Subcutaneous adipose tissue (tissue), 4 donors: Measurements from ENCODE around the gene CELSR1. TPM values are rescaled to one million over a fixed set of nuclear protein-coding genes. Genes with fewer than 3 reads are reported as not detected.

Experiments used
- CTCF ChIP-seq: fragments of 450-650 bp; IDR thresholded peaks from one replicate; pipeline ENCODE4 v1.5.1; 2016; ENCODE audit warnings: low read depth, mild to moderate bottlenecking, control low read depth, antibody characterized with exemption, moderate library complexity
- total RNA-seq, 4 donors: library from RNA; depleted of rRNA; stranded (reverse); fragments of >200 nt; gene quantifications; one replicate each; pipeline ENCODE4 v1.1.0, GENCODE V29; 2016

Gene CELSR1
- total RNA-seq, 4 donors from 2014 or later: 0.16 to 5.6 (median 1.5) TPM

GRCh38 chr22:46349681-46350080 lies 187.7 kb downstream of the CELSR1 start:
- no peak for TF ChIP-seq CTCF

DNA sequence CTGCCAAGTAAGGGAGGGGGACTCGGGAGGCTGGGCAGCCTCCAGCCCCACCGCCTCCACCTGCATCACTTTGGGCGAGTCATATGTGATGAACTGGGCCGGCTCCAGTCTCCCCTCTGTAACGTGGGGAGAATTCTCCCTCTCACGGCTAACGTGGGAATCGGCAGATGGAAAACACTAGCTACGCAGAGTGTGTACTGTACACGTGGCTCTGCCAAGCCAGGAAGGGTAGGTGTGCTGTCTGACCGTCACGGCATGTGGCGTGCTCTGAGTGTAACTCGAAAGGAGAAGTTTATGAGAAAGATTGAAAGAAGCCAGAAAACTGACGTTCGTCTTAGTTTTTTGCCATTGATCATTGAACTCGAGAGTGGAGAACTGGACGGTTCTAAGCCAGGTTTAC lies 188.2 kb downstream of the CELSR1 start:
- no peak for TF ChIP-seq CTCF

DNA sequence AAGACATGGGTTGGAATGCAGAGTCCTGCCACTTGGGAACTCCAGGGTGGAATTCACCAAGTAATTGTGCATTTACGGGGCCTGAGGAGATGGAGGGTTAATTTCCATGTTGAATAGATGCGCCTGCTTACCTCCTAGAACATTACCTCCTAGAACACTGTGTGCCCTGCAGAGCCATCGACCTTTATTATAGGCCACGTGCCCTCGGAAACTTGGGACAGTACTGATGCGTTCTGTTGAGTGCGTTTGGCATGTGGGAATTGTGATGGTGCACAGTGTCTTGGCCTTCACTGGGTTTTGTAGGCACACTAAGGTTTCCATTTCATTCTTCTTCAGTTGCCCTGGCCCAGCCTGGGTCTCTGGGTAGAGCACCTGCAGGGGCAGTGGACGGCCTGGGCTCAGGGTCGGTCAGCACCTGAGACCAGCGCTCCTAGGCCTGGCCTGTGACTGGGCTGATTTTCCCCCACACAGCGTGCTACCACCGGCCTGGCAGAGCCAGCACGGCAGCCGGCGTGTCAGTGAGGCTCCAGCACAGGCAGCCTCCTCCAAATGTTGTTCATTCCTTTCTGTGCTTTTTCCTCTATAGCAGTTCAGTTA lies 189.2 kb downstream of the CELSR1 start:
- no peak for TF ChIP-seq CTCF

DNA sequence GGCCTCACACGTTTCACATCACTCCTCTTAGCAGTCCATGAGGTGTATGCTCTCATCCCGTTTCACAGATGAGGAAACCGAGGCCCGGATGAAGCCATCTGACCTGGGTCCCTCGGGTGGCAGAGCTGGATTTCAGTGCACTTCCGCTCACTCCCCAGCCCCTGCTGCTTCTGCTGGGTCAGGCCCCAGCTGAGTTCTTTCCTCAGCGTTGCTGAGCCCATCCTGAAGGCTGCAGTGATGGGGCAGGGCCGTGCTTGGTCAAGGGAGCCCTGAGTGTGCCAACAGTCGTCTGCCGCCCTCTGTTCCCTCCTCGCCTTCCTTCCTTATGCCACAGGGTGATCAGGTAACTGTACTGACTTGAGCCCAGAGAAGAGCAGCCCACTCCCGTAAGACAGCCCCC lies 189.8 kb downstream of the CELSR1 start:
- TF ChIP-seq CTCF: no peak

DNA sequence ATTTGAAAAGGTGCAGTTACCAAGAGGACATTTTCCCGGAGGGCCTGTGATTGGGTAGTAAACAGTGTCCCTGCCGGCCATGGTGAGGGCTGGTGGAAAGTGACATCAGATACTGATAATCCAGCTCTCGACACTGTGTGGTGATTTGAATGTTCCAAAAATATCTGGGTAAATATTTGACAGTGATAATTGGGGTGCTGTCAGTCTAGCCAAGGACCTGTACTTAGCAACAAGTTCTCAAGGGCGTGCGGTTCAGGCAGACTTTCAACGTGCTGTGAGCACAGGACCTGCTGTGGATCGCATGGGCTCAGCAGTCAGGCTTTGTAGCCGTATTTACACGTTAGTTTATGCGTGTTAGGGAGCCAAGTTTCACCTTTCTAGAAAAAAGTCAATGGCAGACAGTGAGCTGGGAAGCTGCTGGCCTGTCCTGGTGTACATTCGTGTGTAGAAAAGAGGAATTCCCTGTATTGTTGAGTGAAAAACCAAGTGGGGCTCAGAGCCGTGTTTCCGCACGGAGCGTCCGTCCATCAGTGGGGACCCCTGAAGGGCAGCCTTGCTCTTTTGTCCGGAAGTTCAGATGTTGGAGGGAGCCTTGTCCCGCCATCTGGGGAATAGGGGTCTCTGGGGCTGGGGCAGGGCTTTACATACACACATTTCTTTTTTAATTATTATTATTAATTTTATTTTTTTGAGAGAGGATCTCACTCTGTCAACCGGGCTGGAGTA lies 190.6 kb downstream of the CELSR1 start:
- no peak for TF ChIP-seq CTCF

DNA sequence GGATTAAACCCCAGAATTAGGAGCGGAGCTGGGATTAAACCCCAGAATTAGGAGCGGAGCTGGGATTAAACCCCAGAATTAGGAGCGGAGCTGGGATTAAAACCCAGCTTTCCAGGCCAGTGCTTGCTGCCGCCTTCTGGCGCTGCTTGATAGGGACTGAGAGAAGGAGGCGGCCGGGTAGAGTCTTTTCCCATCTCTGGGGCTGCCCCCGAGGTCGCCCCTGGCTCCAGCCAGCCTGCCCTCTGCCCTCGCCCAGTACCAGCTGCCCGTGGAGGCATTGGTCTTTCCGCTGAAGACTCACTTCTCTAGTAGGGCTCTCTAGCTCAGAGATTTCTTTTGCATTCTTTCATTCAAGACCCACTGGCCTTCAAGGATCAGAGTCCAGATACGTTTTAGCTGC lies 196.7 kb downstream of the CELSR1 start:
- TF ChIP-seq CTCF: no peak

DNA sequence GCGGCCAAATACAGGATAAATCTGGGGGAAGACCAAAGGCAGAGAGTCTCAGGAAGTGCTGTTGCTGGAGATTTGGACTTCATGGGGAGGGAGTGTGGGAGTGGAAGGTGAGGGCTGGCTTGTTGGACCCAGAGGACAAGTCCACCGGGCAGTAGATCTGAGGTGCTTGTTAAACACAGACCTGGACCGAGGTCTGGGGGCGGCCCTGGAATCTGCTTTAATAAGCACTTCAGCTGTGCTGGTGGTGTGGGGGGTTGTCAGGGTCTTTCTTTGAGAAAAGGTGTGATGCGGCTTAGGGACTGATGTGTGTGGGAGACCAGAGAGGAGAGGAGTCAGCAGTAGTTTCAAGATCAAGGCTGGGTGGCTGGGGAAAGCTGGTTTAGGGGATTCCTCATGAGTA lies 197.5 kb downstream of the CELSR1 start:
- no peak for TF ChIP-seq CTCF
